Gastrocnemius medialis (tissue), 4 donors: ENCODE data around the gene SBF1. TPM values are rescaled to one million over a fixed set of nuclear protein-coding genes. Genes with fewer than 3 reads are reported as not detected.

ENCODE experiments used
- ATAC-seq, 2 donors: fragments of 150-250 bp; one replicate each; pipeline ENCODE4 v1.9.1; 2016
- DNase-seq, 2 donors: peaks; one replicate each; pipeline ENCODE4 v3.0.0-alpha.2; 2019
- H3K27ac ChIP-seq, 4 donors: fragments of 200-600 bp; sonication (generic); 1 replicate in 1 of 4; 2 replicates in 3 of 4; pipeline ENCODE4 v1.5.1; 2016 to 2018; ENCODE audit warnings: mild to moderate bottlenecking in 2 of 4, moderate library complexity in 1 of 4
- H3K27me3 ChIP-seq, 3 donors: fragments of 200-600 bp; sonication (generic) in 2 of 3; 1 replicate in 1 of 3; 2 replicates in 2 of 3; pipeline versions ENCODE4 v1.5.1 to v1.6.0; 2016 to 2019; ENCODE audit warnings: mild to moderate bottlenecking in 1 of 3, moderate library complexity in 1 of 3
- H3K36me3 ChIP-seq, 2 donors: fragments of 200-600 bp; sonication (generic) in 1 of 2; one replicate each; pipeline ENCODE4 v1.5.1; 2017 to 2018
- H3K4me1 ChIP-seq, 2 donors: fragments of 200-600 bp; sonication (generic) in 1 of 2; one replicate each; pipeline ENCODE4 v1.5.1; 2016 to 2017; ENCODE audit warnings: mild to moderate bottlenecking in 2 of 2
- H3K4me3 ChIP-seq, 4 donors: fragments of 200-600 bp; sonication (generic) in 3 of 4; 1 replicate in 1 of 4; 2 replicates in 3 of 4; pipeline ENCODE4 v1.5.1; 2016 to 2019; ENCODE audit warnings: mild to moderate bottlenecking in 2 of 4
- H3K9me3 ChIP-seq, 3 donors: fragments of 200-600 bp; sonication (generic) in 2 of 3; 1 replicate in 1 of 3; 2 replicates in 2 of 3; pipeline ENCODE4 v1.5.1; 2016 to 2019
- CTCF ChIP-seq, 5 experiments: fragments of 450-650 bp in 3 of 5; fragments of 200-600 bp in 2 of 5; sonication (generic) in 2 of 5; IDR thresholded peaks in 4 of 5; conservative IDR thresholded peaks in 1 of 5; 1 replicate in 4 of 5; 2 replicates in 1 of 5; pipeline ENCODE4 v1.5.1; 2016 to 2019; ENCODE audit warnings: antibody characterized with exemption in 5 of 5, mild to moderate bottlenecking in 3 of 5, moderate library complexity in 3 of 5
- POLR2A ChIP-seq, 2 donors: fragments of 450-650 bp; IDR thresholded peaks; one replicate each; pipeline ENCODE4 v1.6.1; 2017; ENCODE audit warnings: antibody characterized with exemption in 2 of 2, mild to moderate bottlenecking in 2 of 2, moderate library complexity in 2 of 2
- in situ Hi-C, 4 donors: fragments of 200-750 bp; cut with MboI; loops; one replicate each; pipeline versions ENCODE4 v1.15.0 to v1.8.0; 2017; ENCODE audit warnings: low sequenced_read_pairs in 4 of 4
- intact Hi-C: fragments of 100-400 bp; cut with DNase I; formaldehyde crosslinking; loops from one replicate; pipeline ENCODE4 v1.15.1; 2023; ENCODE audit warnings: low total_unique reads
- total RNA-seq, 4 donors: library from RNA; depleted of rRNA; stranded (reverse); fragments of >200 nt; gene quantifications; one replicate each; pipeline versions ENCODE4 v1.1.0 to v1.2.3, GENCODE V29; 2016

Gene SBF1
- total RNA-seq, 4 donors from 2014 or later = 50.5 to 116 (median 107) TPM

DNA sequence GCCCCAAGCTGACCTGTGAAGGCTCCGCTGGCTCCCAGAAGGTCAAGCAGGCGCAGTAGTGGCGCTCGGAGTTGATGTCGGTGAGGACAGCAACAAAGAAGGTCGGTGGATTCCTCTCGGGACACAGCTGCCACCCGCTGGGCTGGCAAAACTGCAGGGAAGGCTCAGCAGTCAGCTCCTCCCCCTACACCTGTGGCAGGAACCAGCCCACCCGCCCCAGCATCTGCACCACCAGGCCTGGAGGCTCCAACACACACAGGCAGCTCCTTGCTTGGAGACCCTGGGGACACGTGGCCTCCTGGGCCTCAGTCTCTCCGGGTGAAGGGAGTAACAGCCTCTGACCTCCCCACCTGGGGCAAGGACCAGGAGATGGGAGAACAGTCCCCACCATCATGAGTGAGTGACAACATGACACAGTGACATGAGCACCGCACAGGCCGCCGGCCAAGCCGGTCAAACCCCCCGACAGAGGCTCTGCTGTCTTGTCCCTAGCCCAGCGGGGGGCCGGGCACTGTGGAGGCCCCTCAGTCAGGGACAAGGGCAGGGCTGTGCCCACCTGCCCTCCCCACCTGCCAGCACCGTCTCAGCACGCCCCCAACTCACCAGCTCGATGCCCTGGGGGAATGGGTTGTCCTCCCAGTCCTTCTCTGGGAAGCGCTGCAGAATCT lies 6.9 kb downstream of the SBF1 start:
- in situ Hi-C loops (no loop called here), intact Hi-C loops (no loop called here)
- TF ChIP-seq POLR2A (IDR thresholded peaks at IDR 0.05) = no peak
- TF ChIP-seq CTCF (IDR thresholded peaks at IDR 0.05 in 4 of 5, conservative IDR thresholded peaks at IDR 0.05 in 1 of 5) = no peak
- Histone ChIP-seq H3K9me3 (no peaks in the 10 kb centered on the region), H3K4me3 (no peak overlapping the region), H3K27ac (no peak overlapping the region), H3K27me3 (no peaks in the 10 kb centered on the region), H3K4me1 (peaks cover 31 to 37% of the 10 kb centered on the region in 2 donors), H3K36me3 (peaks cover 0 to 47% of the 10 kb centered on the region in 2 donors)
- DNase-seq (no peak), ATAC-seq (no peak)

GRCh38 chr22:50467341-50467740 lies 7.5 kb downstream of the SBF1 start:
- DNase-seq (no peak), ATAC-seq (no peak)
- no peak overlapping the region for H3K4me3 ChIP-seq
- H3K9me3 ChIP-seq = no peaks in the 10 kb centered on the region
- no peak overlapping the region for H3K27ac ChIP-seq
- H3K4me1 ChIP-seq = peaks cover 25 to 31% of the 10 kb centered on the region in 2 donors
- TF ChIP-seq CTCF (IDR thresholded peaks at IDR 0.05 in 4 of 5, conservative IDR thresholded peaks at IDR 0.05 in 1 of 5) (no peak), POLR2A (IDR thresholded peaks at IDR 0.05) (no peak)
- H3K27me3 ChIP-seq = no peaks in the 10 kb centered on the region
- intact Hi-C loops = no loop called here
- in situ Hi-C loops = no loop called here
- peaks cover 0 to 53% of the 10 kb centered on the region in 2 donors for H3K36me3 ChIP-seq

DNA sequence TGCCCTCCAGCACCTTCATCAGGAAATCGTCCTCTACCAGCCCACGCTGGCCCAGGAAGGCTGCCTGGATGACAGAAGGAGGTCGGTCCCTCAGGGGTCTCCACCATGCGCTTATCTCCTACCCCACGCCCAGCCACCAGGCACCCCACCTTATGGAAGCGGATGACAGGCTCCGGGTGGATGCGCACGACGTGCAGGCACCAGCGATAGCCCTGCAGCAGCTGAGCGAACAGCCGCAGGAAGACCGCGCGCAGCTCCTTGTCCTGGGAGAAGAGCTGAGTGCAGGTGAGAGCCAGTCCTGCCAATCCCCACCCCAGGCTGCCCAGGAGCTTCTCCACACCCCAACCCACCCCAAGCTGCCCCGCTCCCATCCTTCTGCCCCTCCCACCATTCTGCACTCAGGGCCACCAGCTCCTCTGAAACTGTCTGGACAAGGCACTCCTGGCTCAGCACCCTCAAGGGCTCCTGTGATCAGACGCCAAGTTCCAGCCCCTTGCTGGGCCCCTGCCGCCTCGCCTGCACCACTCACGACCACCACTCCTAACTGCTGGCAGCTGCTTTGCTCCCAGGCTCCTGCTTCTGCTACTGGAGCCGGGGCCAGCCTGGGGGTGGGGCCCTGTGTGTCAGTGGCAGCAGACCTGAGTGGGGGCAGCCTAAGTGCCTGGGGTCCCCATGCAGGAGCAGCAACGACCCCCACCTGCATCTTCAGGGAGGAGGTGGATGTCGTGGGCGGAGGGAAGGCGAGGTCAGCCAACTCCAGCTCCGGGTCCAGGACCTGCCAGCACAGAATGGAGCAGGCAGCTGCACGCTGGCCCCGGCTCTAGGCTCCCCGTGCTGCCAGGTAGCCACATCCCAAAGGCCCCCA lies 9.5 kb downstream of the SBF1 start:
- H3K4me3 ChIP-seq = no peak overlapping the region
- peaks cover 4 to 11% of the 10 kb centered on the region in 2 donors for H3K4me1 ChIP-seq
- H3K36me3 ChIP-seq = peaks cover 0 to 73% of the 10 kb centered on the region in 2 donors
- H3K27me3 ChIP-seq = no peaks in the 10 kb centered on the region
- H3K9me3 ChIP-seq = no peaks in the 10 kb centered on the region
- no peak overlapping the region for H3K27ac ChIP-seq
- in situ Hi-C loops = no loop called here
- intact Hi-C loops = no loop called here
- no peak for DNase-seq
- TF ChIP-seq POLR2A (IDR thresholded peaks at IDR 0.05) (no peak), CTCF (IDR thresholded peaks at IDR 0.05 in 4 of 5, conservative IDR thresholded peaks at IDR 0.05 in 1 of 5) (no peak)
- no peak for ATAC-seq

- Histone ChIP-seq H3K4me3 (no peak overlapping the region), H3K4me1 (peaks cover 0 to 2% of the 10 kb centered on the region in 2 donors), H3K36me3 (peaks cover 0 to 82% of the 10 kb centered on the region in 2 donors), H3K9me3 (no peaks in the 10 kb centered on the region), H3K27me3 (no peaks in the 10 kb centered on the region), H3K27ac (no peak overlapping the region)
- TF ChIP-seq CTCF (IDR thresholded peaks at IDR 0.05 in 4 of 5, conservative IDR thresholded peaks at IDR 0.05 in 1 of 5) = no peak
- TF ChIP-seq POLR2A (IDR thresholded peaks at IDR 0.05) = no peak
- ATAC-seq (no peak), DNase-seq (no peak)
- intact Hi-C loops (no loop called here), in situ Hi-C loops (no loop called here)
These were observed 10.4 kb downstream of the SBF1 start for GRCh38 chr22:50464451-50464850.
